ENCODE data around the gene FAM20A.

DNA sequence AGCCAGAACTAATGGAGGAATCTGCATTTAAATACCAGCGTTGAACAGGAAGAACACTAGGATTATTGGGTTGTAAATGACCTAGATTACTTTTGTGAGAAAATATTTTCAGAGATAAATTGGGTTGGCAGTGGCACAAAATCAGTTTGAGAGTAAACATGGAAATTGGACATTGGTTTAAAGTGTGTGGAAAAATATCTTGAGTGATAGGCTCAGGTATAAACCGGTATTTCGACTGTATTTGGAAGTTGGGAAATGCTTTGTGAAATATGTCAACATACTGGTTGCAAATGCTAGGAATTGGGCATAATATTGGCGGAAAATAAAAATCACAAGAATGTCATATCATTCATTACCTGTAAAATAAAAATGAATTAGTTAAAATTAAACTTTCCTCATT, 73.9 kb downstream of the FAM20A start:
- TF ChIP-seq, protein P1, sequence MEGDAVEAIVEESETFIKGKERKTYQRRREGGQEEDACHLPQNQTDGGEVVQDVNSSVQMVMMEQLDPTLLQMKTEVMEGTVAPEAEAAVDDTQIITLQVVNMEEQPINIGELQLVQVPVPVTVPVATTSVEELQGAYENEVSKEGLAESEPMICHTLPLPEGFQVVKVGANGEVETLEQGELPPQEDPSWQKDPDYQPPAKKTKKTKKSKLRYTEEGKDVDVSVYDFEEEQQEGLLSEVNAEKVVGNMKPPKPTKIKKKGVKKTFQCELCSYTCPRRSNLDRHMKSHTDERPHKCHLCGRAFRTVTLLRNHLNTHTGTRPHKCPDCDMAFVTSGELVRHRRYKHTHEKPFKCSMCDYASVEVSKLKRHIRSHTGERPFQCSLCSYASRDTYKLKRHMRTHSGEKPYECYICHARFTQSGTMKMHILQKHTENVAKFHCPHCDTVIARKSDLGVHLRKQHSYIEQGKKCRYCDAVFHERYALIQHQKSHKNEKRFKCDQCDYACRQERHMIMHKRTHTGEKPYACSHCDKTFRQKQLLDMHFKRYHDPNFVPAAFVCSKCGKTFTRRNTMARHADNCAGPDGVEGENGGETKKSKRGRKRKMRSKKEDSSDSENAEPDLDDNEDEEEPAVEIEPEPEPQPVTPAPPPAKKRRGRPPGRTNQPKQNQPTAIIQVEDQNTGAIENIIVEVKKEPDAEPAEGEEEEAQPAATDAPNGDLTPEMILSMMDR (conservative IDR thresholded peaks at IDR 0.05 in 1 of 2, IDR thresholded peaks at IDR 0.05 in 1 of 2; ENCODE audit: extremely low read depth in 1 of 2, insufficient read depth in 1 of 2, low read depth in 1 of 2, low read length in 2 of 2): no peak
- no peak for TF ChIP-seq EZH2 (IDR thresholded peaks at IDR 0.05; ENCODE audit: borderline replicate concordance, low read length)

Measured in mammary epithelial cell (primary cell).